ENCODE data around the gene GCDH. TPM values are rescaled to one million over a fixed set of nuclear protein-coding genes. Genes with fewer than 3 reads are reported as not detected.

Gene GCDH
- total RNA-seq, 1 donor from 2014 or later, result 46.8 TPM

DNA sequence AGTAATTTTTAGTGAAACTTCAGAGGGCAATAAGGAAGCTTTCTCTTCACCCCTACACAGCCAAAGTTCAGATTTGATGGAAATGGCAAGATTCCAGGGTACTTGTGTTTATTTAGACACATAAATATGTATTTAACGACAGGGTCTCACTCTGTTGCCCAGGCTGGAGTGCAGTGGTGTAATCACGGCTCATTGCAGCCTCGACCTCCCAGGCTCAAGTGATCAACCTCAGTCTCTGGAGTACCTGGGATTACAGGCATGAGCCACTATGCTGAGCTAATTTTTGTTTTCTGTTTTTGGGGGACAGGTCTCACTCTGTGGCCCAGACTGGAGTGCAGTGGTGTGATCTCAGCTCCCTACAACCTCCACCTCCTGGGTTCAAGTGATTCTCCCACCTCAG lies 30.1 kb downstream of the GCDH start:
- no peaks in the 10 kb centered on the region for H3K9me3 Mint-ChIP-seq
- H3K27ac Mint-ChIP-seq, result peak overlapping the region; percentile 99
- DNase-seq (ENCODE audit: extremely low spot score, unreplicated experiment), result no peak
- TF ChIP-seq, protein P1, sequence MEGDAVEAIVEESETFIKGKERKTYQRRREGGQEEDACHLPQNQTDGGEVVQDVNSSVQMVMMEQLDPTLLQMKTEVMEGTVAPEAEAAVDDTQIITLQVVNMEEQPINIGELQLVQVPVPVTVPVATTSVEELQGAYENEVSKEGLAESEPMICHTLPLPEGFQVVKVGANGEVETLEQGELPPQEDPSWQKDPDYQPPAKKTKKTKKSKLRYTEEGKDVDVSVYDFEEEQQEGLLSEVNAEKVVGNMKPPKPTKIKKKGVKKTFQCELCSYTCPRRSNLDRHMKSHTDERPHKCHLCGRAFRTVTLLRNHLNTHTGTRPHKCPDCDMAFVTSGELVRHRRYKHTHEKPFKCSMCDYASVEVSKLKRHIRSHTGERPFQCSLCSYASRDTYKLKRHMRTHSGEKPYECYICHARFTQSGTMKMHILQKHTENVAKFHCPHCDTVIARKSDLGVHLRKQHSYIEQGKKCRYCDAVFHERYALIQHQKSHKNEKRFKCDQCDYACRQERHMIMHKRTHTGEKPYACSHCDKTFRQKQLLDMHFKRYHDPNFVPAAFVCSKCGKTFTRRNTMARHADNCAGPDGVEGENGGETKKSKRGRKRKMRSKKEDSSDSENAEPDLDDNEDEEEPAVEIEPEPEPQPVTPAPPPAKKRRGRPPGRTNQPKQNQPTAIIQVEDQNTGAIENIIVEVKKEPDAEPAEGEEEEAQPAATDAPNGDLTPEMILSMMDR (conservative IDR thresholded peaks at IDR 0.05), result no peak
- H3K4me1 Mint-ChIP-seq (ENCODE audit: unreplicated experiment), result no peaks in the 10 kb centered on the region
- H3K4me3 Mint-ChIP-seq, result no peak overlapping the region
- peaks cover 3% of the 10 kb centered on the region for H3K27me3 Mint-ChIP-seq
- peaks cover 14% of the 10 kb centered on the region for H3K36me3 Mint-ChIP-seq

DNA sequence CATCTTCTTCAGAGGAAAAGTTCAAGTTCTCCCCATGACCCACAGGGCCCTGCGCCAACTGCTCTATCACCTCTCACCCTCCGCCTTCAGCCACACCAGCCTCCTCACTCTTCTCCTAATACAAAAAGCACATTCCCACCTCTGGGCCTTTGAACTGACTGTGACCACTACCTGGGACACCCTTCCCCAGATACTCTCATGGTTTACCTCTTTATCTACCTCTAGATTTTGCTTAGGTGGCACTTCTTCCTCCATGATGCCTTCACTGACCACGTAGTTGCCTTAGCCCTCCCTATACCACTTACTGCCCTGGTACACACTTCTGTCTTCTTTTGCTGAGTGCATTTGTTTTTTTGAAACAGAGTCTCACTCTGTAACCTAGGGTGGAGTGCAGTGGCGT lies 32.0 kb downstream of the GCDH start:
- Mint-ChIP-seq H3K4me3 (no peak overlapping the region), H3K27ac (peak overlapping the region; percentile 65), H3K36me3 (peaks cover 20% of the 10 kb centered on the region), H3K27me3 (peaks cover 3% of the 10 kb centered on the region), H3K9me3 (no peaks in the 10 kb centered on the region), H3K4me1 (ENCODE audit: unreplicated experiment) (no peaks in the 10 kb centered on the region)
- DNase-seq (ENCODE audit: extremely low spot score, unreplicated experiment), result no peak
- TF ChIP-seq, protein P1 (conservative IDR thresholded peaks at IDR 0.05), result no peak

GRCh38 chr19:12924621-12925310 lies 33.8 kb downstream of the GCDH start:
- no peaks in the 10 kb centered on the region for H3K4me1 Mint-ChIP-seq (ENCODE audit: unreplicated experiment)
- DNase-seq (ENCODE audit: extremely low spot score, unreplicated experiment), result no peak
- H3K4me3 Mint-ChIP-seq, result no peak overlapping the region
- peaks cover 28% of the 10 kb centered on the region for H3K36me3 Mint-ChIP-seq
- H3K27ac Mint-ChIP-seq, result no peak overlapping the region
- peaks cover 3% of the 10 kb centered on the region for H3K27me3 Mint-ChIP-seq
- TF ChIP-seq, protein P1 (conservative IDR thresholded peaks at IDR 0.05), result no peak
- no peaks in the 10 kb centered on the region for H3K9me3 Mint-ChIP-seq

DNA sequence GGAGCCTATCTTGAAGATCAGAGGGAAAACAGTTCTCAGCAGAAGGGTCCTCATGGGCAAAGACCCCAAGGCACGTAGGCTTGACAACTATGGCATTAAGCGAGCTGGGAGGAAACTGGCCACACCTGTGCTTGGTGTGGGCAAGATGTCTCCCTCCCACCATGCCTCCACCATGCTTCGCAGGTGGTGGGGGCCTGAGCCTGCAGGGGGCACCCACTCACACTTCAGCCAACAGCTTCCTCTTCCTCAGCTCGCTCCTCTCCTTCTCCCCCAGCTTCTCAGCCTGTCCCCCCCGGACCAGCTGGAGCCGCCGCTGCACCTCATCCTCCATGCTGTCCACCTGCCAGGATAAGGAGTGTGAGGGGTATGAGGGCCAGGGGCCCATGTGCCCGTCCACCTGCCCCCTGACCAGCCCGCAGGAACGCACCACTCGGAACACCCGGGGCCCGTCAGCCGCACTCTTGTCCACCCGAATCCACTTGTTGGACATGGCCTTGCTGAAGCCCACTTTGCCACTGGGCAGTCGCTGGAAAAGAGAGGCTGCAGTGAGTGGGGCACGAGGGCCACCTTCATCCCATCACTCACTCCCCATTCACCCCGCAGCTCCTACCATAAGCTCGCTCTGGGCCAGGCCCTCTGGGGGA lies 39.2 kb downstream of the GCDH start:
- peak overlapping the region; percentile 47 for H3K4me3 Mint-ChIP-seq
- peaks cover 13% of the 10 kb centered on the region for H3K36me3 Mint-ChIP-seq
- H3K27me3 Mint-ChIP-seq, result no peaks in the 10 kb centered on the region
- no peaks in the 10 kb centered on the region for H3K9me3 Mint-ChIP-seq
- H3K27ac Mint-ChIP-seq, result no peak overlapping the region
- no peak for DNase-seq (ENCODE audit: extremely low spot score, unreplicated experiment)
- TF ChIP-seq, protein P1 (conservative IDR thresholded peaks at IDR 0.05), result no peak
- peaks cover 12% of the 10 kb centered on the region for H3K4me1 Mint-ChIP-seq (ENCODE audit: unreplicated experiment)

DNA sequence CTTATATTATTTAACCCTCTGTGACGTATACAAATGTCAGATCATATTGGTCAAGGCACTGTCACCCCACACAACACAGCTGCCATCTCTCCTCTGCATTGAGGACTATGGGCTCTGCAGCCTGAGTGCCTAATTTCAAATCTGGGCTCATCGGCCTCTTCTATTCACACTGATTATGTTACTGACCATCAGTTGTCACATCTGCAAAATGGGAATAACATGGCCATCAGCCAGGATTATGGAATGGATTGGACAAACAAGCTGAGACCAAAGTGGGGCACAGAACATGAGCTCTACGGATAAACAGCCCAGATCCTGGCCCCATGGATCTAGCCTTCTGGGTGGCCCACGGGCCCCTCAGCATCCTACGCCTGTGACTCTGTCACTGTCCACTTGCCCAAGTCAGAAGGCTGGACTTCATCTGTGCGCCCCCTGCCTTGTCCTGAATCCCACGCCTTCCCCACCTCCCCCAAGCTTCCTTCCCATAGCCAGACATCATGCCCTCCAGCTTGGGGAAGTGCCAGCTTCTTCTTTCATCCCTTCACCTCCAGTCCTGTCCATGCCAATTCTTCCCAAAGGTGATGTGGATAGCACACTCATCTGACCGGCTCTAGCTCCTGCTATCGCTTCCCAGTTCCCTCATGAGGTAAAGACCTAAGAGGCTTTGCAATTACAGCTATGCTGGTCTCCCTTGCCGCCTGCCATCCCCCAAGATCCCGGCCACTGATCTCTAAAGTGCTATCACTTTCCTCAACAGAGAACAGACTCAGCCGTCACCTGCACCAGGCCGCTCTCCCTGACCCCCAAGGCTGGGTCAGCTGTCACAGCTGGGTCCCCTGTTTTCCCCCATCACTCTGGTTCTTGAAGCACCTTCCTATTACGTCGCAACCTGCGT lies 41.7 kb downstream of the GCDH start:
- peak overlapping the region; percentile 86 for H3K27ac Mint-ChIP-seq
- DNase-seq (ENCODE audit: extremely low spot score, unreplicated experiment), result no peak
- peak overlapping the region; percentile 97 for H3K4me3 Mint-ChIP-seq
- peaks cover 18% of the 10 kb centered on the region for H3K4me1 Mint-ChIP-seq (ENCODE audit: unreplicated experiment)
- no peaks in the 10 kb centered on the region for H3K27me3 Mint-ChIP-seq
- TF ChIP-seq, protein P1 (conservative IDR thresholded peaks at IDR 0.05), result no peak
- peaks cover 8% of the 10 kb centered on the region for H3K36me3 Mint-ChIP-seq
- H3K9me3 Mint-ChIP-seq, result no peaks in the 10 kb centered on the region
